Mesodermal cell (in vitro differentiated cells): Measurements from ENCODE around the gene ENPP3.
"Not testable (repeated sequence)": the region's sequence is repeated elsewhere in the genome, so short reads cannot be mapped to it uniquely, and the experiment has no call there.

Source experiments
- H3K27ac ChIP-seq: 2 replicates; pipeline ENCODE4 v1.7.0; 2013; ENCODE audit warnings: mild to moderate bottlenecking, low read depth, low read length, moderate library complexity; ENCODE audit not compliant: severe bottlenecking
- H3K36me3 ChIP-seq: 2 replicates; pipeline ENCODE4 v1.7.1; 2013; ENCODE audit warnings: mild to moderate bottlenecking, low read length, moderate library complexity; ENCODE audit not compliant: control insufficient read depth, insufficient read depth
- H3K4me1 ChIP-seq: one replicate; pipeline ENCODE4 v1.7.1; 2013; ENCODE audit warnings: mild to moderate bottlenecking, low read length; ENCODE audit not compliant: insufficient read depth, control insufficient read depth, poor library complexity, severe bottlenecking
- H3K4me3 ChIP-seq: 2 replicates; pipeline ENCODE4 v1.7.0; 2013; ENCODE audit warnings: low read length, control low read depth, mild to moderate bottlenecking; ENCODE audit not compliant: insufficient read depth, poor library complexity, severe bottlenecking; ENCODE audit errors: extremely low read depth
- H3K9me3 ChIP-seq: 2 replicates; pipeline ENCODE4 v1.7.1; 2013; ENCODE audit warnings: mild to moderate bottlenecking, low read length, moderate library complexity; ENCODE audit not compliant: control insufficient read depth
- WGBS, 2 experiments: methylation state at CpG; one replicate each; pipeline ENCODE4 v1.1.5; 2013; ENCODE audit warnings: missing lambda C conversion rate in 2 of 2; ENCODE audit not compliant: insufficient coverage in 2 of 2; 5-methylcytosine and 5-hydroxymethylcytosine counted together

Gene ENPP3

DNA sequence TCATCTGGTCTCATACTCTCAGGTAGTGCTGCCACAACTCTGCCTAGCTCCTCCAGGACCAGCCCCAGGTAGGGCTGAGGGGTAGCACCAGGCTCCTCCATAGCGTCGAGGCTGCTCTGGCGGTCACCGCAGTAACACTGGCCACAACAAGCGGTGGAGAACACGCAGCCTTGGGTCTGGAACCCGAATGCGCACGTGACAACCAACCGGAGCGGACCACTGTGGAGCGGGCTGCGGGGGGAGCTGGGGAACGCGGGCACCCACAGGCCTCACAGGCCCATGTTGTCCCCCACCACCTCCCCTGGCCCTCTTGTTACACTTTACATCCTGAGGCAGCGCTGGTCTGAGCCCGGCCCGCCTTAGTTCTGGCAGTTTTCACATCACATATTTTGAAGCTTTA lies 73.8 kb downstream of the ENPP3 start, which contains the start of gene CTAGE9:
CTAGE9 (minus strand) TSS at position 101 of the 400 bp plus-strand sequence; CDS start at position 101, 0 bp downstream.
- WGBS, 2 experiments = no CpG with 5 or more reads among the region's 18 CpGs

DNA sequence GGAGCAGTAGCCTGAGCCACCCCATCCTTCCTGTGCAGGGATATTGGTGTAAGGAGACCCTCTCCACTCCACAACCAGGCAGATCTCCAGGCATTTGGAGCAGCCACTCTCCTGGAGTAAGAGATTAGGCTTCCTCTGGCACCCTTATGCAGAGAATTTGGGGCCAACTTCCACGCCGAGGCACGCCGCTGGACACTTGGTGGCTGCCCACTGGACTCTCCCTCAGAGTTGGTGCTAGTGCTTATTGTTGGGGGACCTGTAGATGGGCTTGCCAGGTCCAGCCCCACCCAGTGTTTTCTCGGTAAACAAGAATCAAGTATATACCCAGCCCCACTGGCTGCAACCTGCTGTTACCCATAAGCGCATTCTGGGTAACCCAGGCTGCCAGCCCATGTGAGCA lies 78.5 kb downstream of the ENPP3 start:
- H3K4me1 ChIP-seq = not testable (repeated sequence)
- no CpG with 5 or more reads among the region's 6 CpGs for WGBS, 2 experiments

More for the DNA sequence above, 73.8 kb downstream of the ENPP3 start, which contains the start of gene CTAGE9:
- H3K4me3 ChIP-seq, H3K4me1 ChIP-seq, H3K36me3 ChIP-seq, H3K27ac ChIP-seq, H3K9me3 ChIP-seq: not testable (repeated sequence)

DNA sequence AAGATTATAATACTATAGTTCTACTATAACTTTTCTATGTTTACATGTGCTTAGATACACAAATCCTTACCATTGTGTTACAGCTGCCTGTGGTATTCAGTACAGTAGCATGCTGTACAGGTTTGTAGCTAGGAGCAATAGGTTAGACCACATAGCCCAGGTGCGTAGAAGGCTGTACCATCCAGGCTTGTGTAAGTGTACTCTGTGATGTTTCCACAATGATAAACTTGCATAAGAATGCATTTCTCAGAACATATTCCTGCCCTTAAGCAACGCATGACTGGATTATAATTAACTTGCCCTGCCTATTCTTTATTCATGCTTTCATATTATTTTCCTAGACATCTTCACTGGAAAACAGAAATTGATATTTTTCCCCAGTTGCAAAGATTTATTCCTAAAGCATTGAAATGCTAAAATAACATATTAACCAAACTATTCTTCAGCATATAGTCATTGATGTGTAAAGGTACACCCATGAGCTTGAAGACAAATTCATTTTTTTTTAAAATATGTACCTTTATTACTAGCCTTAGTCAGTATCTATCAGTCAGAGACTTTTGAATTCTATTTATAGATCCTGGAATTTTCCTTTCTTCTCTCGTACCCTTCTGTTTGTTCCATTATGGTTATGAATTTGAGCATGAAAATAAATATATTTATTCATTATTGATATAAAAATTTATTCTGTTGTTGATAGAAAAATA lies 80.9 kb downstream of the ENPP3 start:
- H3K36me3 ChIP-seq = no peaks in the 10 kb centered on the region
- H3K27ac ChIP-seq = no peak overlapping the region
- no peaks in the 10 kb centered on the region for H3K9me3 ChIP-seq
- WGBS, 2 experiments = 75 to 77% methylated on average over 1 to 2 of the region's 3 CpGs
- H3K4me1 ChIP-seq = no peaks in the 10 kb centered on the region
- H3K4me3 ChIP-seq = no peak overlapping the region

More for the DNA sequence above, 78.5 kb downstream of the ENPP3 start:
- H3K9me3 ChIP-seq, H3K36me3 ChIP-seq, H3K4me3 ChIP-seq, H3K27ac ChIP-seq: not testable (repeated sequence)

DNA sequence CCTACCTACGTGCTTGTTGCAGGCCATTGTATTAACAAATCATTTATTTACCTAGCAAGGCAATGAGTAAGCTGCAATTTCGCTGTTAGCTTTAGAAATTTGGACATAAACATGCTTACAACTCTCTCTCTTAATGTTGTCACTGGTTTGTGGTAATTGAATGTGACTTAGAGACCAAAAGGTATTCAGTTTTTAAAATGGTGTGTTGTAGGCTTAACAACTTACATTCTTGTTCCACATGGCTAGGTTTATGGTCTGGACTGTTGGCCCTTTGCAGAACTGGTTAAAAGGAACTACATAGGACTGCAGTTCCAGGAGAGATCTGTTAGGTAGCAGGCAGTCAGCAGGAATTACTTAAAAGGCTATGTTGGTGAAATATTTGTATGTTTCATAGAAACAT lies 84.1 kb downstream of the ENPP3 start:
- H3K4me3 ChIP-seq = no peak overlapping the region
- WGBS, 2 experiments = no CpG with 5 or more reads among the region's 2 CpGs

DNA sequence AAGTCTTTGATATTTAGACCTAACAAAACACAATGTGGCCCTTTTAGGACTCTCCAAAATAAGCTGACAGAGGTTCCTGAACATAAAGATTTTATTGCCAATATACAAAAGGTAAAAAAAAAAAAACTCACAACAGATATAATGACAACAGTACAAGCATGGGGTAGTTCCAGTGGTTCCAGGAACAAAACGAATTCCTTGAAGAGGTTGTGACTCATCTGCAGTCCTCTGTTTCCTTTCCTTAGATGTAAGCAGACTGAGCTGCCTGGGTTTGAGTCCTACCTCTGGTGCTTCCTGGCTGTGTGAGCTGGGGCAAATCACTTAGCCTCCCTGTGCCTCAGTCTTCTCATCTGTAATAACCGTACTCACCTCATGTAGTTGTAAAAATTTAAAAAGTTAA lies 87.0 kb downstream of the ENPP3 start:
- no peaks in the 10 kb centered on the region for H3K4me1 ChIP-seq
- H3K4me3 ChIP-seq = no peak overlapping the region
- H3K36me3 ChIP-seq = no peaks in the 10 kb centered on the region
- 43 to 46% methylated on average over 1 of the region's 2 CpGs for WGBS, 2 experiments
- no peaks in the 10 kb centered on the region for H3K9me3 ChIP-seq
- H3K27ac ChIP-seq = no peak overlapping the region

More for the DNA sequence above, 84.1 kb downstream of the ENPP3 start:
- no peaks in the 10 kb centered on the region for H3K36me3 ChIP-seq
- no peak overlapping the region for H3K27ac ChIP-seq
- H3K4me1 ChIP-seq = no peaks in the 10 kb centered on the region
- no peaks in the 10 kb centered on the region for H3K9me3 ChIP-seq

DNA sequence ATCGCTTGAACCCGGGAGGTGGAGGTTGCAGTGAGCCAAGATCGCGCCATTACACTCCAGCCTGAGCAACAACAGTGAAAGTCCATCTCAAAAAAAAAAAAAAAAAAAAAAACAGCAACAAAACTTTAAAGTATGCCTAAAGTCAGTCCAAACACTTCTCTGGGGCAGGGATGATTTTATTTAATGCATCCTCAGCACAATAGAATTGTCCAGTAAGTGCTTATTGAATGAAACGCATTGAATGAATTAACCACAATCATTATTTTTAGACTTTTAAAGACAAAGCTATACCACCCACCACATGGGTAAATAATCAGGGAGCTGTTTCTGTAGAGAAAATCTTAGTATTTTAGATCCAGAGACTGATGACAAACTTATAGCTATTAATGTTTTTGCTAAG lies 90.4 kb downstream of the ENPP3 start:
- Histone ChIP-seq H3K9me3 (no peaks in the 10 kb centered on the region), H3K4me1 (no peaks in the 10 kb centered on the region), H3K36me3 (no peaks in the 10 kb centered on the region), H3K27ac (no peak overlapping the region), H3K4me3 (no peak overlapping the region)
- WGBS, 2 experiments = no CpG with 5 or more reads among the region's 5 CpGs

DNA sequence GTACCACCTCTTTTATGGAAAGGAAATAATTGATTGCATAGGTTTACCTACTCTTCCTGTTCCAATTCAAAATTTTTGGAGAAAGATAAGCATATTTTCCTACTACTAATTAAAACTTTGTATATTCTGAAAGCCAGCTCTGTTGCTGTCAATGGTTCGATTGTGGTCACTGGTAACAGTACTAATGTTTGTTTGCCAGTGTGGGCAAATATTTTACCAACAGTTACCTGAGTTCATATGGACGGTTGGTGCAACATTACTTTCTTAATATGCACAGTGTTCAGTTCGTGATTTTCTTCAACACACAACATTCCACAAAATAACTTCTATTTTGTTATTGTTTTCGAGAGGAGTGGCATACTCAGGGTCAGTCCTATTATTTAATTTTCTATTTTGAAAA lies 90.8 kb downstream of the ENPP3 start:
- Histone ChIP-seq H3K27ac (no peak overlapping the region), H3K4me1 (no peaks in the 10 kb centered on the region), H3K36me3 (no peaks in the 10 kb centered on the region), H3K4me3 (no peak overlapping the region), H3K9me3 (no peaks in the 10 kb centered on the region)
- no CpG with 5 or more reads among the region's 4 CpGs for WGBS, 2 experiments

DNA sequence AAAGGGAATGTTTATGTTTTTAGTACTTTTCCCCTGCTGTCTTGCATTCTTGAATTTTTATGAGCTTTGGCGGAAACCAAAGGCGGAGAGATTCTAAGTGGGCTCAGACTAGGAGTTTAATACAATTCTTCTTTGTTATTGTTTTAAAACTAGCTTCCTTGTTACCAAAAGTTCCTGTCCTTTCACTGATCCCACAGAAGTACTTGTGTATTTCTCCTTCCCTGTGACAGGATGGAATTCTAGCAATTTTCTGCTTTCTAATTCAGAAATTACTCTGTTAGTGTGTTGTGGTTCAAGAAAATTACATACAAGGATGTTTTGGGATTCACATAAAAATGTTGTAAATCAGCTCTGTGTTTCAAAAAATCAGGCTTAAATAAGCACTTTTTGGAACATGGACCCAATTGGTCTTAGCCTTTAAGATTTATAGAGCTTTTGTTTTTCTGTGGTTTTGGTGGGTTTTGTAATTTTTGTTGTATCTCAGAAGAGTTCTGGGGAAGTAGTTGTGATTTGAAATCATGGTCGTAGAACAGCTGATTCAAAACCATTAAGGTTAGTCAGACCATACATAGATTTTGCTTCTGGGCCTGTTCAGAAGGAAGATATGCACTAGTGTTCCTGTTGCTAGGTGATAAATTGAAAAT lies 91.3 kb downstream of the ENPP3 start:
- Histone ChIP-seq H3K4me1 (no peaks in the 10 kb centered on the region), H3K36me3 (no peaks in the 10 kb centered on the region), H3K4me3 (no peak overlapping the region), H3K9me3 (no peaks in the 10 kb centered on the region), H3K27ac (no peak overlapping the region)
- 50% methylated on average over 1 of the region's 3 CpGs; no CpG with 5 or more reads in 1 of the 2 experiments for WGBS, 2 experiments

DNA sequence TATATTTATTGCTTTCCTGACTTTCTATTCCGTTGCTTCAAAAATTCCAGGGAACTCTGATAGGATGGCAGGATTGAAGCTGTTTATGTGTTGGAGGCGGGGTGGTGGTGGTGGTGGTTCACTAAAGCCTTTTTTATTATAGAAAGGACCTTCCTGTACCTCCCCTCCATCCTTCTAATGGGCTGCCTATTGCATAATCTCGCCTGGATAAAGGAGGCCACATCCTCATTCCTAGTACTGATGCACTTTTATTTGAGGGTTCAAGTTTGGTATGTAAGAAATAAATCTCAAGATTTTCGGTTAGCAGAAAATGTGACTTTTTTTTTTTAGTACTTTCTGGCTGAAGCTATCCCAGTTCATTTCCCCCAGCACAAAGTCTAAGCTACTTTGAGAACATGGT lies 92.4 kb downstream of the ENPP3 start:
- no CpG with 5 or more reads among the region's 4 CpGs for WGBS, 2 experiments
- H3K4me3 ChIP-seq = no peak overlapping the region
- H3K27ac ChIP-seq = no peak overlapping the region
- no peaks in the 10 kb centered on the region for H3K36me3 ChIP-seq
- no peaks in the 10 kb centered on the region for H3K9me3 ChIP-seq
- no peaks in the 10 kb centered on the region for H3K4me1 ChIP-seq

DNA sequence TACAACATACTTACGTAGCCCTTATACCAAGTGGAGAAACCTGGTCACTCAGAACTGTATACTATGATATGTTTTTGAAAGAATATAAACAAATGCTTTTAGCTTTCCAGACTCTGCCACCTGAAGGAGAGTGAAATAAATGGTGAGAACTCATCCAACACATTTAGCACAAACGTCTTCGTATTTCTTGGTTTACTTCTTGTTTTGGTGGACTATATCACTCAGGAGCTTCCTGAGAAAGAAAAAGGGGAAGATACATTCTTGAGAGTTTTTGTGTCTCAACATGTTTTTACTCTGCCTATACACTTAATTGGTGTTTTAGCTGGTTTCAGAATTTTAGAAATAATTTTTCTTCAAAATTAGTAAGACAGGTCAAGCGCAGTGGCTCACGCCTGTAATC lies 93.2 kb downstream of the ENPP3 start:
- H3K9me3 ChIP-seq = no peaks in the 10 kb centered on the region
- 94 to 100% methylated on average over 2 of the region's 5 CpGs for WGBS, 2 experiments
- no peak overlapping the region for H3K27ac ChIP-seq
- no peaks in the 10 kb centered on the region for H3K36me3 ChIP-seq
- no peak overlapping the region for H3K4me3 ChIP-seq
- H3K4me1 ChIP-seq = no peaks in the 10 kb centered on the region

DNA sequence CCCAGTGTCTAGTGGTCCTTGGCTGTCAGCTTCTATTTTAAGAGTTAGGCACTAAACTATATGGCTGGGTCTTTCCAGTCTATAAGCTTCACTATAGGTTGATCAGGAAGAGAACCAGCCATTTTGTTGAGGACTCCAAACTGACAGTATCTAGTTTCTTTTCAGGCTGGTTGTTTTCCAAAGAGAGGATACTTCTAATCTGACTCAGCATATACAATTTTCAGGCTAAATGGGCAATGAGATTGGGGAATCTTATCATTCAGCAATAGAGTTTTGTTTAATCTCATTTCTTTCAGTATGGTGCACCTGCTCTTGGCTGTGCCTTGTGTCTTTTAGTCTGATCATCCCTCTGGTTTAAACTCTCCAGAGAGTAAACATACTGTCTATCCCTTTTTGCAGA lies 94.1 kb downstream of the ENPP3 start:
- Histone ChIP-seq H3K36me3 (no peaks in the 10 kb centered on the region), H3K27ac (no peak overlapping the region), H3K4me1 (no peaks in the 10 kb centered on the region), H3K4me3 (no peak overlapping the region), H3K9me3 (no peaks in the 10 kb centered on the region)
